Heart right ventricle (tissue), 16 donors: ENCODE results near the gene SPRYD4. TPM values are rescaled to one million over a fixed set of nuclear protein-coding genes. Genes with fewer than 3 reads are reported as not detected.
A peak's percentile ranks its signal among the peaks of the same experiment; 100 is the strongest.

Experiments used
- ATAC-seq, 8 donors: fragments of 200-7000 bp; cut with Tn5 transposase; one replicate each; pipeline ENCODE4 v1.9.1; 2020; ENCODE audit warnings: mild to moderate bottlenecking in 8 of 8, moderate library complexity in 8 of 8, moderate number of reproducible peaks in 1 of 8
- DNase-seq, 2 donors: peaks; one replicate each; pipeline ENCODE4 v3.0.0-alpha.2; 2020
- H3K27ac ChIP-seq, 10 donors: fragments of 200-600 bp; sonication (generic) in 2 of 10; one replicate each; pipeline versions ENCODE4 v1.5.0 to v1.8.0; 2020 to 2022; ENCODE audit warnings: mild to moderate bottlenecking in 3 of 10
- H3K27me3 ChIP-seq, 7 donors: fragments of 200-600 bp; one replicate each; pipeline ENCODE4 v1.8.0; 2021 to 2022; ENCODE audit warnings: mild to moderate bottlenecking in 2 of 7
- H3K36me3 ChIP-seq, 9 donors: fragments of 200-600 bp; sonication (generic) in 1 of 9; one replicate each; pipeline versions ENCODE4 v1.5.0 to v1.8.0; 2020 to 2022; ENCODE audit warnings: mild to moderate bottlenecking in 2 of 9
- H3K4me1 ChIP-seq, 9 donors: fragments of 200-600 bp; sonication (generic) in 1 of 9; one replicate each; pipeline versions ENCODE4 v1.5.0 to v1.8.0; 2020 to 2022; ENCODE audit warnings: mild to moderate bottlenecking in 4 of 9
- H3K4me3 ChIP-seq, 10 donors: fragments of 200-600 bp; sonication (generic) in 2 of 10; one replicate each; pipeline versions ENCODE4 v1.5.0 to v1.8.0; 2020 to 2022; ENCODE audit warnings: mild to moderate bottlenecking in 7 of 10, moderate library complexity in 2 of 10
- H3K9me3 ChIP-seq, 11 donors: fragments of 200-600 bp in 10 of 11; sonication (generic) in 2 of 11; one replicate each; pipeline versions ENCODE4 v1.5.0 to v1.8.0; 2013 to 2022; ENCODE audit warnings: mild to moderate bottlenecking in 2 of 11, control low read depth in 1 of 11, moderate library complexity in 1 of 11
- WGBS, 2 donors: extraction: QIAGEN DNeasy Blood & Tissue Kit; methylation state at CpG; one replicate each; pipeline ENCODE4 v1.1.7; 2013; ENCODE audit warnings: inconsistent platforms in 1 of 2; 5-methylcytosine and 5-hydroxymethylcytosine counted together
- intact Hi-C, 10 donors: fragments of 100-400 bp; cut with DNase I; formaldehyde crosslinking; loops; one replicate each; pipeline versions ENCODE4 v1.11.1 to v1.14.2; 2022
- polyA plus RNA-seq, 2 donors: library from polyadenylated mRNA; stranded (reverse); fragments of 200-250 nt; gene quantifications; one replicate each; pipeline ENCODE4 v1.2.3, GENCODE V29; 2013
- total RNA-seq, 10 donors: library from RNA; stranded (reverse); fragmentation: NEBNext Ultra II Directional in 3 of 10; extraction: Animal tissue kit (Norgen Biotek cat#: 25700) in 3 of 10; gene quantifications; one replicate each; pipeline versions ENCODE4 v1.2.1 to v1.2.4, GENCODE V29; 2021 to 2023
- TF ChIP-seq, protein P1 (sequence below), 9 donors: fragments of 200-600 bp; sonication (generic) in 2 of 9; IDR thresholded peaks; one replicate each; pipeline versions ENCODE4 v1.5.0 to v1.8.0; 2021 to 2022; ENCODE audit warnings: antibody characterized with exemption in 9 of 9, mild to moderate bottlenecking in 5 of 9, moderate library complexity in 1 of 9
- donor health status: Arrhythmogenic right ventricular cardiomyopathy.
- donor health status: ischemic (EF 13 %, LVEDD 7.1; RV severe dilation, severe dysfunction).
- donor health status: healthy with polysubstance abuse.
- donor health status: DM: no; HTN: yes; CAD: no.
- donor health status: DM: no; HTN: no; CAD: no.
- donor health status: ischemic (EF 25% LVEDD 6.9; RV normal size, moderate dysfunction).
- donor health status: ischemic (EF 25% LVEDD 5.7; RV mildly dilated, moderate dysfunction).
- donor health status: healthy.
- donor health status: DM: yes; HTN: yes; CAD: no.
- donor health status: Ischemic cardiomyopathy.
- donor health status: ischemic (EF 35%, LVEDD 5.7; RV mildly dilated, moderate dysfunction).
- donor health status: nonischemic (EF 11% LVEDD 7.7; RV severe dilation, severe dysfunction).
- donor health status: DM: yes; HTN: yes; CAD: no.
- donor health status: PGD.
- donor health status: ischemic (EF 29% LVEDD 5.4; RV normal size, mild dysfunction).
- donor health status: nonischemic (EF 23%, LVEDD 6.1; RV moderate dilation, normal function).

Gene SPRYD4
- total and polyA plus RNA-seq, 12 donors = 1.9 to 5.0 (median 4.1) TPM

- 82 to 88% methylated on average over 11 of the region's 11 CpGs for WGBS, 2 donors
- DNase-seq (no peak), ATAC-seq (no peak)
- intact Hi-C loops = loop anchor here (5.0 to 10.0 kb wide), 12 partner anchors 97 to 837 kb away; partner anchors contain the start of genes CNPY2 (in 4 of the 10), IL23A (in 4 of the 10), PAN2 (in 4 of the 10) and APOF (in 3 of the 10)
- Histone ChIP-seq H3K9me3 (no peaks in the 10 kb centered on the region), H3K27me3 (no peaks in the 10 kb centered on the region), H3K4me3 (no peak overlapping the region), H3K27ac (no peak overlapping the region), H3K36me3 (no peaks in the 10 kb centered on the region), H3K4me1 (peaks cover 0 to 10% (median 4%) of the 10 kb centered on the region in 9 donors)
- TF ChIP-seq, protein P1, sequence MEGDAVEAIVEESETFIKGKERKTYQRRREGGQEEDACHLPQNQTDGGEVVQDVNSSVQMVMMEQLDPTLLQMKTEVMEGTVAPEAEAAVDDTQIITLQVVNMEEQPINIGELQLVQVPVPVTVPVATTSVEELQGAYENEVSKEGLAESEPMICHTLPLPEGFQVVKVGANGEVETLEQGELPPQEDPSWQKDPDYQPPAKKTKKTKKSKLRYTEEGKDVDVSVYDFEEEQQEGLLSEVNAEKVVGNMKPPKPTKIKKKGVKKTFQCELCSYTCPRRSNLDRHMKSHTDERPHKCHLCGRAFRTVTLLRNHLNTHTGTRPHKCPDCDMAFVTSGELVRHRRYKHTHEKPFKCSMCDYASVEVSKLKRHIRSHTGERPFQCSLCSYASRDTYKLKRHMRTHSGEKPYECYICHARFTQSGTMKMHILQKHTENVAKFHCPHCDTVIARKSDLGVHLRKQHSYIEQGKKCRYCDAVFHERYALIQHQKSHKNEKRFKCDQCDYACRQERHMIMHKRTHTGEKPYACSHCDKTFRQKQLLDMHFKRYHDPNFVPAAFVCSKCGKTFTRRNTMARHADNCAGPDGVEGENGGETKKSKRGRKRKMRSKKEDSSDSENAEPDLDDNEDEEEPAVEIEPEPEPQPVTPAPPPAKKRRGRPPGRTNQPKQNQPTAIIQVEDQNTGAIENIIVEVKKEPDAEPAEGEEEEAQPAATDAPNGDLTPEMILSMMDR (IDR thresholded peaks at IDR 0.05) = no peak
Observed at GRCh38 chr12:56461235-56462159, 6.9 kb upstream of the SPRYD4 start.

DNA sequence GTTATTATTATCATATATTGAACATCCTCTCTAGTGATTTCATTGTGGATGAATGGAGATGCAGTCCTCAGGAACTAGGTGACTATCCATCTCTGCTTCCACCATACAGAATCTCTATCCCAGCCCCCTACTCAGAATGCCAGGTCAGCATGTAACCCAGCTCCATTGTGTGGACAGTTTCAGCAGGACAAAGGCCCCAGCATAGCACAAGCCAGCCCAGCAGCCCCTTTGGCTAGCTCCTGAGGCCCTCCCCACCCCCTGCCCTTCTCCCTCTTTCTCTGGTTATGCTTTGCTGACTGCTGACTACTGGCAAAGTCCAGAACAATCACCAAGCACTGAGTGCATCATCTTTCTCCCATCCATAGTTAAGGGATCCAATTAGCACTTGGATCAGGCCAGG, 5.8 kb upstream of the SPRYD4 start:
- DNase-seq = no peak
- no peak overlapping the region for H3K27ac ChIP-seq
- ATAC-seq = no peak
- H3K4me1 ChIP-seq = peaks cover 0 to 11% (median 4%) of the 10 kb centered on the region in 9 donors
- TF ChIP-seq, protein P1 (IDR thresholded peaks at IDR 0.05) = no peak
- H3K4me3 ChIP-seq = no peak overlapping the region
- no peaks in the 10 kb centered on the region for H3K9me3 ChIP-seq
- no peaks in the 10 kb centered on the region for H3K27me3 ChIP-seq
- no peaks in the 10 kb centered on the region for H3K36me3 ChIP-seq
- intact Hi-C loops = loop anchor here (5.0 to 10.0 kb wide), 12 partner anchors 98 to 838 kb away; partner anchors contain the start of genes CNPY2 (in 4 of the 10), IL23A (in 4 of the 10), PAN2 (in 4 of the 10) and APOF (in 3 of the 10)

- Histone ChIP-seq H3K4me3 (peak overlapping the region; percentile 53 to 95 (median 79)), H3K36me3 (peaks cover 0 to 32% (median 0%) of the 10 kb centered on the region in 9 donors), H3K9me3 (no peaks in the 10 kb centered on the region), H3K4me1 (peaks cover 2 to 33% (median 20%) of the 10 kb centered on the region in 9 donors), H3K27ac (peak overlapping the region; percentile 16 to 94 (median 88)), H3K27me3 (no peaks in the 10 kb centered on the region)
- ATAC-seq (peak; percentile 3 to 62 (median 30)), DNase-seq (peak in 1 of 2 donors; percentile 26)
- WGBS, 2 donors = 47 to 49% methylated on average over 19 of the region's 19 CpGs
- intact Hi-C loops = loop anchor here (5.0 to 10.0 kb wide), 14 partner anchors 104 to 844 kb away; partner anchors contain the start of genes APOF (in 4 of the 10), CNPY2 (in 4 of the 10), IL23A (in 4 of the 10) and PAN2 (in 4 of the 10)
- TF ChIP-seq, protein P1 (IDR thresholded peaks at IDR 0.05) = no peak
Observed at GRCh38 chr12:56469007-56469930, 891 bp downstream of the SPRYD4 start.
